DLD1 (cell line): ENCODE data around the gene ORC1.

Experiments used
- in situ Hi-C: cut with HindIII; loops from 2 replicates; pipeline ENCODE4 v1.10.0; 2017; ENCODE audit warnings: low sequenced_read_pairs

Gene ORC1

DNA sequence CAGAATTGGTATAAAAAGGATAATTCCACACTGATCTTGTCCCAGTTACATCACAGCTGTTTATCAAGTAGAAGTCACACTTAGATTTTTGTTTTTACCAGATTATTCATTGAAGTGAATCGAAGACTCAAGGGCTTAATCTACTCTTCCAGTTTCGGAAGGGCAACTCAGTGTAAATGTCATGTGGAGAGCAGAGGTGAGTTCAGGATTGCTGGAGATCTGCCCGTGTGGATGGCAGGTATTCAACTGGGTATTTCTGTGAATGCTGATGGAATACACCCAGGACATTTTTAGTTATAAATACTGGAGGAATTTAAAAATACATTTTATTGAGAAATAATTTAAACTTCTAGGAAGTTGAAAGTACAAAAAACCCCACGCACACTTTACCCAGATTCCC lies 57.6 kb downstream of the ORC1 start:
- in situ Hi-C loops, result no loop called here

- in situ Hi-C loops, result no loop called here
Measured at GRCh38 chr1:52345252-52345651, 59.0 kb downstream of the ORC1 start.

GRCh38 chr1:52343979-52344378 lies 60.2 kb downstream of the ORC1 start:
- in situ Hi-C loops, result no loop called here

DNA sequence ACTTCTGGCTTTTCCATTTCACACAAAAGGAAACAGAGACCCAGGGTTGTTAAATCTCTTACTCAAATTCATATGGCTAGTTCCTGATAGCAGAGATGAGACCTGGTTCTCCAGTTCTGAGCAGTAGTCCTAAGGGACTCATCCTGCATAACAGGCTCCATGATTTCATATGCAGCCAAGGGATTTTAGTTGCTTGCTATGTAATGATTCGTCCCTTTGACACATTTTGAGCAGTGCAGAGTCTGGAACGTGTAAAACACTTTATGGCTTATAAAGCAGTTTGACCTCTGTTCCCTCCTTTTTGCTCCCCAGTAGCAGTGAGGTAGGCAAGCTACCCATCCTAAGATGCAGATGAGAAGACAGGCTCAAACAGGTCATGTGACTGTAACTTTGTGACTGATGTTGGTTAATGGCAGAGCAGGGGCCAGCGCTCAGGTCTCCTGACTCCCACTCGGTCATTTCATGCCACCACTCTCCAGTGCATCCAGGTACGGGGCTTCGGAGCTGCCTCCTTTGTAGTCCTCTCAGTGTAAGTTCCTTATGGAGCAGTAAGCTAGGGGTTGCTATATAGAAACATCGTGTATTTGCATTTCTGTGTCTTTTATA lies 62.5 kb downstream of the ORC1 start:
- in situ Hi-C loops, result no loop called here

DNA sequence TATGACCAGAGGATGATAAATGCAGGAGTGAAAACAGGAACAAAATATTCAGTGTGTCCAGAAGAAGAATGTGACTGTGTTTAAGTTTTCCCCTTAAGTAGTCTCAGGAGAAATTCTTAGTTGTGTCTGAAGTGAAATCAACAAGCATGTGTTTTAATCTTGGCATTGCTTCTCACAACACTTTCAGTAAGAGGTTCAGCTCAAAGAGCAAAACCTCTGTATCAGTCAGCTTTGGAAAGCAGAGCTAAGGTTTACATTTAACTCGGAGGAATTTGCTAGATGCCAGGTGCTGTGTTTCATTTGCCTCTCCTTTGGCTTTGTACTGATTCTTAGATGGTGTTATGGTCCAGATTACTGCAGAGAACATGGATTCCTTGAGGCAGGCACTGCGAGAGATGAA lies 66.8 kb downstream of the ORC1 start:
- in situ Hi-C loops, result no loop called here

DNA sequence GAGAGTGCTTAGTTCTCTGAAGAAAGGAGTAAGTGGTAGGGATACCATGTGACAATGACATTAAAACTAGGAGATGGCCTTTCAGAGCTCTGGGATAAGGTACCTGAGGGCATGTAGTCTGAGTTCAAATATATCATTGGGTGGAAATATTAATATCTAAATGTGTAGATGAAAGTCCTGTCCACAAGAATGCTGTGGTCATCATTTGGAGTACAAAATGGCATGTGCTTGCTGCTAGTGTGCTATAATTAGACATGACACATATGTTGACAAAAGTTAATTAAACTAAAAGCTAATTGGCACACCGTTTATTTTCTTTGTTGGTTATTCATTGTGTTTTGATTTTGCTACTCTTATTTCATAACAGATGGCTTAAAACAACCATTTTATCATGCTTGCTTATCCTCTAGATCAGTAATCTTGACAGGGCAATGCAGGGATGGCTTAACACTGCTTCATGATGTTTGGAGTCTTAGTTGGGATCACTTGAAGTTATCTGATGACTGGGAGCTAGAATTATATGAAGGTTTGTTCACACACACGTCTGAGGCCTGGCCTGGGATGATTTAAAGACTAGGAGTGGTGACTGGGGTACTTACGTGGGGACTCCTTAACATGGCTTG lies 69.2 kb downstream of the ORC1 start:
- in situ Hi-C loops, result no loop called here

GRCh38 chr1:52332411-52332810 lies 71.8 kb downstream of the ORC1 start:
- in situ Hi-C loops, result no loop called here

- in situ Hi-C loops, result no loop called here
Measured at GRCh38 chr1:52328615-52329014, 75.6 kb downstream of the ORC1 start.

DNA sequence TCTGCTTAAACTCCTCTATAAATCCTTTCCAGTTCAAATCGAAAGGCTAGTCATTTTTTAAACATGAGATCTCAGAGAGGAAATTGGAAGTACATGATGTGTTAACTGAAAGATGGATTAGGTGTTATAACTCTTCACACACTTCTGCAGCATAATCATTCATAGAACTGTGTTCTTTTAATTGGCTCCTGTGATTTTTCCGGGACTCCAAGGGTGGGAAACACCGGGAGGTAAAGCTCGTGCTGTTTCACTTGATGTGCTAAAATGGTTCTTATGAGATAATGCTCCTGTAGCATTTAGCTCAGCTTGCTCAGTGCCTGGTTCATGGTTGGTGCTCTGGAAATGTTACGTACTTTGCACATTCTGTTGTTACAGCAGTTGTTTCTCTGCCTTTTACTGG lies 78.4 kb downstream of the ORC1 start:
- in situ Hi-C loops, result no loop called here

- in situ Hi-C loops, result no loop called here
Measured at GRCh38 chr1:52323731-52324130, 80.5 kb downstream of the ORC1 start.
